ENCODE data around the gene MRGPRX2. TPM values are rescaled to one million over a fixed set of nuclear protein-coding genes. Genes with fewer than 3 reads are reported as not detected.

MRGPRX2 gene
- total and polyA plus RNA-seq, 12 donors = not detected

DNA sequence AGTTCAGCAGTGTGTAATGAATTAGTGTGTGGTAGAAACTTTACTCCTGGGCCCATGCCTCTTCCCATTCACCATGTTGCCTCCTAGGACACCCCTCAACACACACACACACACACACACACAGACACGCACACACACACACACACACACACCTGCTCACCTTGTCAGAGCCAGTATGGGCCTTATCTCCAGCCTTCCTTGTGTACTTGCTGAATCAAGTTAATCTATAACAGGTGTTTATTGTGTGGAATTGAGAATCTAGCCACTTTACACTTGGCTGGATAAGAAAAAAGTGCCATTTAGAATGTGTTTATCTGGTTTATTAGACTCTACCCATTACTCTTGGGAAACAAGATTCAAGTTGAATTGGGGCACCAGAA is 42.0 kb upstream of the MRGPRX2 start:
- Histone ChIP-seq H3K36me3 (replicated peaks in 1 of 2) (no peaks in the 10 kb centered on the region), H3K4me3 (no peak overlapping the region), H3K4me1 (replicated peaks in 1 of 2) (no peaks in the 10 kb centered on the region), H3K9me3 (replicated peaks in 1 of 3) (no peaks in the 10 kb centered on the region), H3K27ac (no peak overlapping the region), H3K27me3 (peaks cover 6% of the 10 kb centered on the region)
- intact Hi-C loops (cut with DNase I) = no loop called here
- 66 to 100% (median 82%) methylated on average over 1 of the region's 1 CpG for WGBS, 4 donors
- DNase-seq = no peak
- no peak for TF ChIP-seq POLR2A (IDR thresholded peaks at IDR 0.05)
- TF ChIP-seq, protein P1, sequence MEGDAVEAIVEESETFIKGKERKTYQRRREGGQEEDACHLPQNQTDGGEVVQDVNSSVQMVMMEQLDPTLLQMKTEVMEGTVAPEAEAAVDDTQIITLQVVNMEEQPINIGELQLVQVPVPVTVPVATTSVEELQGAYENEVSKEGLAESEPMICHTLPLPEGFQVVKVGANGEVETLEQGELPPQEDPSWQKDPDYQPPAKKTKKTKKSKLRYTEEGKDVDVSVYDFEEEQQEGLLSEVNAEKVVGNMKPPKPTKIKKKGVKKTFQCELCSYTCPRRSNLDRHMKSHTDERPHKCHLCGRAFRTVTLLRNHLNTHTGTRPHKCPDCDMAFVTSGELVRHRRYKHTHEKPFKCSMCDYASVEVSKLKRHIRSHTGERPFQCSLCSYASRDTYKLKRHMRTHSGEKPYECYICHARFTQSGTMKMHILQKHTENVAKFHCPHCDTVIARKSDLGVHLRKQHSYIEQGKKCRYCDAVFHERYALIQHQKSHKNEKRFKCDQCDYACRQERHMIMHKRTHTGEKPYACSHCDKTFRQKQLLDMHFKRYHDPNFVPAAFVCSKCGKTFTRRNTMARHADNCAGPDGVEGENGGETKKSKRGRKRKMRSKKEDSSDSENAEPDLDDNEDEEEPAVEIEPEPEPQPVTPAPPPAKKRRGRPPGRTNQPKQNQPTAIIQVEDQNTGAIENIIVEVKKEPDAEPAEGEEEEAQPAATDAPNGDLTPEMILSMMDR (IDR thresholded peaks at IDR 0.05) = no peak

DNA sequence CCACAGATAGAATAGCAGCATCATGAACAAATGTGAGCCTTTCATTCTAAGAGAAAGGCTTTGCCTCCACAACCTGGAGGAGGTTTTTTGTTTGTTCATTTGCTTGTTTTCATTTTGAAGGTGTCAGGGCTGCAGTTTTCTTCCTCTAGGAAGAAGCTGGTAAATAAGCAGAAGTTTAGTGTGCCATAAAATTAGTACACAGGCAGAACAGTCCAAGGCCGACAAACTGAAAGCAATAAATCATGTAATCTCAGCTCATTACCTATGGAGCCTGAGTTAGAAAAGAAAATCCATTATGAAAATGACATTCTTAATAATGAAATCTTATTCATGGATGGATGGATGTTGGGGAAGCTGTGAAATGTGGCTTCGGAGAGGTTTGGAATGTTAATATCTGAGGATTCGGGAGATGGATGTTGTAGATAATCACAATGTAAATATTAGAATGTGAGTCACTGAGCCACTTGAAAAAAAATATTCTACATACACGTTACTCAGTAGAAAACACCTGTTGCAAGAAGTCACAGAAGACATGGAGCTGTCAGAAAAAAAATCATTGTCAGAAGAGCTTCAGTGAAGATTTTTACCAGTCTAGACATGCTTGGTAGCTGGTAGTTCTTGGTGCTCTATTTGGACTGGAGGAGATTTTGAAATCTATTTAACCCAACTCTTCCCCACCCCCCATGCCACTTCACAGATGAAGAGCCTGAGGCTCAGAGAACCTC is 41.4 kb upstream of the MRGPRX2 start:
- Histone ChIP-seq H3K4me1 (replicated peaks in 1 of 2) (no peaks in the 10 kb centered on the region), H3K36me3 (replicated peaks in 1 of 2) (no peaks in the 10 kb centered on the region)
- WGBS, 4 donors = 35 to 49% (median 37%) methylated on average over 4 of the region's 4 CpGs

DNA sequence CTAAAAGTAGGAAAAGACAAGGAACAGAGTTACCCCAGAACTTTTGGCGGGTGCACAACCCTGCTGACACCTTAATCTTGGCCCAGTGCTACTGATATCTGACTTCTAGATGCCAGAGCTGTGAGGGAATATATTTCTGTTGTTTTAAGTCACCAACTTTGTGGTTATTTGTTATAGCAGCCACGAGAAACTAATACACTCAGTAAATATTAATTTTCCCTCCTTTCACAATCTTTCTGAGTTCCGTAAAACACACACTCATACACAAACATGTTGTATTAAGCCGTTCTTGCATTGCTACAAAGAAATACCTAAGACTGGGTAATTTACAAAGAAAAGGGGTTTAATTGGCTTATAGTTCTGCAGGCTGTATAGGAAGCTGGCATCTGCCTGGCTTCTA is 40.4 kb upstream of the MRGPRX2 start:
- Histone ChIP-seq H3K36me3 (replicated peaks in 1 of 2) (no peaks in the 10 kb centered on the region), H3K4me3 (no peak overlapping the region), H3K9me3 (replicated peaks in 1 of 3) (no peaks in the 10 kb centered on the region), H3K27ac (no peak overlapping the region), H3K27me3 (peaks cover 6% of the 10 kb centered on the region), H3K4me1 (replicated peaks in 1 of 2) (no peaks in the 10 kb centered on the region)
- 89 to 95% (median 93%) methylated on average over 4 of the region's 4 CpGs for WGBS, 4 donors
- DNase-seq = no peak
- intact Hi-C loops (cut with DNase I) = no loop called here
- TF ChIP-seq POLR2A (IDR thresholded peaks at IDR 0.05) = no peak
- TF ChIP-seq, protein P1 (IDR thresholded peaks at IDR 0.05) = no peak

More for the DNA sequence above, 41.4 kb upstream of the MRGPRX2 start:
- intact Hi-C loops (cut with DNase I) = no loop called here
- Histone ChIP-seq H3K4me3 (no peak overlapping the region), H3K9me3 (replicated peaks in 1 of 3) (no peaks in the 10 kb centered on the region), H3K27me3 (peaks cover 6% of the 10 kb centered on the region), H3K27ac (no peak overlapping the region)
- no peak for DNase-seq
- TF ChIP-seq, protein P1 (IDR thresholded peaks at IDR 0.05) = no peak
- no peak for TF ChIP-seq POLR2A (IDR thresholded peaks at IDR 0.05)

DNA sequence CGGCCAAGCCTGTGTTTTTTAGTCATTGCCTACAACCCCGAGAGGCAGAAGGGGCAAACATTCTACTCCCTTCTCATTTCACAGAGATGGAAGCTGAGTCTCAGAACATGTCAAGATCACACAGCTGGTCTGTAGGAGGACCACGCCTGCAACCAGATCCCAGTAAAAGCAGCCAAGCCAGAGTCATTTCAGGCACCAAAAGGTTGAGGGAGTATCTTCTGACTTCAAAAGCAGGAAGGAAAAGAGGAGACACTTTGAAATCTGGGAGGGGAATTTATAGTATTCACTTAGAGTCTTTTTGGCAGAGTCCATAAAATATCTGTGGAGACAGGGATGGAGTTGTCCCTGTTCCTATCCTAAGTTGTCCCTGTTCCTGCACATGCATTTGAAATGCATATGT is 38.6 kb upstream of the MRGPRX2 start:
- no peaks in the 10 kb centered on the region for H3K9me3 ChIP-seq (replicated peaks in 1 of 3)
- H3K27me3 ChIP-seq = peaks cover 6% of the 10 kb centered on the region
- no peak overlapping the region for H3K4me3 ChIP-seq
- no peak for TF ChIP-seq POLR2A (IDR thresholded peaks at IDR 0.05)
- TF ChIP-seq, protein P1 (IDR thresholded peaks at IDR 0.05) = no peak
- H3K36me3 ChIP-seq (replicated peaks in 1 of 2) = no peaks in the 10 kb centered on the region
- no peak for DNase-seq
- H3K4me1 ChIP-seq (replicated peaks in 1 of 2) = no peaks in the 10 kb centered on the region
- intact Hi-C loops (cut with DNase I) = no loop called here
- 83 to 89% (median 87%) methylated on average over 3 of the region's 3 CpGs for WGBS, 4 donors
- no peak overlapping the region for H3K27ac ChIP-seq
